Measurements from ENCODE around the gene MRTFB. TPM values are rescaled to one million over a fixed set of nuclear protein-coding genes. Genes with fewer than 3 reads are reported as not detected.

MRTFB gene
- total RNA-seq, 4 donors from 2014 or later = 12.7 to 20.4 (median 14.8) TPM

GRCh38 chr16:14292051-14292825, 221.1 kb downstream of the MRTFB start:
- H3K27me3 ChIP-seq = no peaks in the 10 kb centered on the region
- TF ChIP-seq POLR2A (IDR thresholded peaks at IDR 0.05) (no peak), CTCF (IDR thresholded peaks at IDR 0.05 in 4 of 5, conservative IDR thresholded peaks at IDR 0.05 in 1 of 5) (no peak)
- ATAC-seq (no peak), DNase-seq (no peak)
- H3K36me3 ChIP-seq = no peaks in the 10 kb centered on the region
- in situ Hi-C loops (cut with MboI; ENCODE audit: low sequenced_read_pairs in 4 of 4) = loop anchor here in 2 of 4 donors (10.0 kb wide), 1 partner anchor 233 kb away; no protein-coding TSS in a partner anchor
- H3K9me3 ChIP-seq = no peaks in the 10 kb centered on the region
- H3K4me1 ChIP-seq = peaks cover 0 to 4% of the 10 kb centered on the region in 2 donors
- intact Hi-C loops (cut with DNase I; ENCODE audit: low total_unique reads) = no loop called here
- H3K27ac ChIP-seq = no peak overlapping the region
- no peak overlapping the region for H3K4me3 ChIP-seq

DNA sequence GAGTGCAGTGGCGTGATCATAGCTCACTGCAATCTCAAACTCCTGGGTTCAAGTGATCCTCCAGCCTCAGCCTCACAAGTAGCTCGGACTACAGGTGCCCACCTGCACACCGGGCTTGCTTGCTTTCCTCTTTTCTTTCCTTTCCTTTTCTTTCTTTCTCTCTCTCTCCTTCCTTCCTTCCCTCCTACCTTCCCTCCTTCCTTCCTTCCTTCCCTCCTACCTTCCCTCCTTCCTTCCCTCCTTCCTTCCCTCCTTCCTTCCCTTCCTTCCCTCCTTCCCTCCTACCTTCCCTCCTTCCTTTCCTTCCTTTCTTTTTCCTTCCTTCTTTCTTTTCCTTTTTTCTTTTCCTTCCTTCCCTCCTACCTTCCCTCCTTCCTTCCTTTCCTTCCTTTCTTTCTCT, 225.5 kb downstream of the MRTFB start:
- Histone ChIP-seq H3K4me1 (peaks cover 0 to 10% of the 10 kb centered on the region in 2 donors), H3K36me3 (no peaks in the 10 kb centered on the region), H3K27me3 (no peaks in the 10 kb centered on the region), H3K4me3 (no peak overlapping the region), H3K27ac (no peak overlapping the region), H3K9me3 (no peaks in the 10 kb centered on the region)
- no peak for TF ChIP-seq CTCF (IDR thresholded peaks at IDR 0.05 in 4 of 5, conservative IDR thresholded peaks at IDR 0.05 in 1 of 5)
- no peak for TF ChIP-seq POLR2A (IDR thresholded peaks at IDR 0.05)
- intact Hi-C loops (cut with DNase I; ENCODE audit: low total_unique reads) (no loop called here), in situ Hi-C loops (cut with MboI; ENCODE audit: low sequenced_read_pairs in 4 of 4) (loop anchor here in 2 of 4 donors (10.0 kb wide), 1 partner anchor 228 kb away; no protein-coding TSS in a partner anchor)
- ATAC-seq (no peak), DNase-seq (no peak)

DNA sequence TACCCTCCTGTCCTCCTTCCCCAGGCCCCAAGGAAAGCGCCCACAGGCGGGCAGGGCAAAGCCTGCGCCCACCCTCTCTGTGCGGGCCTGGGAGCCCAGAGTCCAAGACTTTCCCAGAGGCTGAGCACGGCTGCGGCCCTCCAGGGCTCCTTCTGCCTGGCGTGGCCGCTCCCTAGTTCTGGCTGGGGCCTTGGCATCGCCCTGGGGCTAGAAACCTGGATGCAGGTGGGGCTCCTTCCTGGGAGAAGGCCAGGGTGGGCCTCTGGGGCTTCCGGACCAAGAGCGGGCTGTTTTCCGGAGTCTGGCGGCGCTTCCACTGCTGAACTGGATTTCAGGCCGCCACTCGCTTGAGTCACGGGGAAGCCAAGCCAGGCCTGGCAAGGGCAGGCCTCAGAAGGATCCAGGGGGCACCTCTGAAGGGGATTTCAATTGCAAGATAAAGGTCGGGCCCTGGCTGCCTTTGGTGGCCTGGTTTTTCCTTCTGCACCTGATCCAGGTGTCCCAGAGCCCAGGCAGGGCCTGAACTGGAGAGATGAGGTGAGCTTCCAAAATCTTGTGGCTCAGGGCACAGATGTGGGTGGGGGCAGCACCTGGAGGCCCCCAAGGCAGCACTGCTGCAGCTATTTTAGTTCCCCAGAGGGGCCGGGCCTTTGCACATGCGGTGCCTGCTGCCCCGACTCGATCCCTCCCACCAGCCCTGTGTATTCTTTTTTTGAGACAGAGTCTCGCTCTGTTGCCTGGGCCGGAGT, 227.4 kb downstream of the MRTFB start:
- peak overlapping the region in 3 of 4 donors; percentile 18 to 94 (median 88) for H3K27ac ChIP-seq
- peaks cover 0 to 10% of the 10 kb centered on the region in 2 donors for H3K4me1 ChIP-seq
- no peaks in the 10 kb centered on the region for H3K36me3 ChIP-seq
- no peak for DNase-seq
- intact Hi-C loops (cut with DNase I; ENCODE audit: low total_unique reads) (no loop called here), in situ Hi-C loops (cut with MboI; ENCODE audit: low sequenced_read_pairs in 4 of 4) (loop anchor here in 2 of 4 donors (10.0 kb wide), 1 partner anchor 226 kb away; no protein-coding TSS in a partner anchor)
- TF ChIP-seq POLR2A (IDR thresholded peaks at IDR 0.05) (no peak), CTCF (IDR thresholded peaks at IDR 0.05 in 4 of 5, conservative IDR thresholded peaks at IDR 0.05 in 1 of 5) (no peak)
- H3K9me3 ChIP-seq = no peaks in the 10 kb centered on the region
- H3K27me3 ChIP-seq = no peaks in the 10 kb centered on the region
- no peak for ATAC-seq
- H3K4me3 ChIP-seq = no peak overlapping the region

DNA sequence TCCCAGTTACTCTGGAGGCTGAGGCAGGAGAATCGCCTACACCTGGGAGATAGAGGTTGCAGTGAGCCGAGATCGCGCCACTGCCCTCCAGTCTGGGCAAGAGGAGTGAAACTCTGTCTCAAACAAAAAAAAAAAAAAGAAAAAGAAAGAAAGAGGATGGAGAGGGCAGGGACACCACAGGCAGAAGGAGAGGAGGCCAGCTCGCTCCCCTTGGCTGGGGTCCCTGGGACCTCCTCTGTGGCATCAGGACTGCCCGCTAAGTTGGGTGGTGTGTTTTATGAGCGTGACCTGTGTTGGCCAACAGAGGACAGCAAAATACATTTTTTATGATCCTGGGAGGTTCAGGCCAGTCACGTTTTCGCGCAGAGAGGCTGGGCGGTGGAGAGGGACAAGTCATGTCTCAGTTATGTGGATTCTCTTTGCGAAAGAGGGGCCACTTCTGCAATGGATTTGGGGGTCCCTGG, 229.6 kb downstream of the MRTFB start:
- Histone ChIP-seq H3K27me3 (no peaks in the 10 kb centered on the region), H3K4me3 (peak overlapping the region; percentile 61 to 98 (median 82)), H3K4me1 (peaks cover 9 to 17% of the 10 kb centered on the region in 2 donors), H3K27ac (peak overlapping the region; percentile 88 to 99 (median 96)), H3K36me3 (no peaks in the 10 kb centered on the region), H3K9me3 (no peaks in the 10 kb centered on the region)
- intact Hi-C loops (cut with DNase I; ENCODE audit: low total_unique reads) = loop anchor here (1.0 to 5.0 kb wide), 5 partner anchors 100 to 332 kb away; partner anchors contain the start of genes BFAR and PARN
- in situ Hi-C loops (cut with MboI; ENCODE audit: low sequenced_read_pairs in 4 of 4) = loop anchor here in 3 of 4 donors (5.0 to 25.0 kb wide), 3 partner anchors 112 to 227 kb away; no protein-coding TSS in a partner anchor
- TF ChIP-seq POLR2A (IDR thresholded peaks at IDR 0.05) (peak; percentile 33 to 39), CTCF (IDR thresholded peaks at IDR 0.05 in 4 of 5, conservative IDR thresholded peaks at IDR 0.05 in 1 of 5) (peak; percentile 35 to 69 (median 60))
- DNase-seq = peak; percentile 74 to 86
- ATAC-seq = peak; percentile 69 to 72

All from gastrocnemius medialis (tissue), 4 donors.